ENCODE results near the gene POLR3F. TPM values are rescaled to one million over a fixed set of nuclear protein-coding genes. Genes with fewer than 3 reads are reported as not detected.
A peak's percentile ranks its signal among the peaks of the same experiment; 100 is the strongest.

Gene POLR3F
- polyA plus RNA-seq, 1 donor from 2014 or later, result 47.3 TPM

DNA sequence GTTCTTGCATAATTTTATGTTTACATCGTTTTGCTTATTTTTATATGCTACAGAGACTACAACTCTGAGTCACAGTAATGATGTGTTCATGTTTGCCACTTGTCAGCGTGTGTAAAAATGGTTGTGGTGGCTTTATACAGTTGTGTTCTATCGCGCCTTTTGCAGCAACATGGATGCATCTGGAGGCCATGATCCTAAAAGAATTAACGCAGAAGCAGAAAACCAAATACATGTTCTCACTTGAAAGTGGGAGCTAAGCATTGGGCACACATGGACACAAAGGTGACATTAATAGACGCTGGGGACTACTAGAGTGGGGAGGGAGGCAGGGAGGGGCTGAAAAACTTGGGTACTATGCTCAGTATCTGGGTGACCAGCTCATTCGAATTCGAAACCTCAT is 39.6 kb downstream of the POLR3F start:
- Histone ChIP-seq H3F3A (ENCODE audit: insufficient read depth, low read length, poor library complexity, severe bottlenecking) (no peaks in the 10 kb centered on the region), H3K27ac (ENCODE audit: low read length) (peak overlapping the region; percentile 99), H3K79me2 (replicated peaks; ENCODE audit: insufficient read depth, low read length) (peaks cover 14% of the 10 kb centered on the region), H3K4me3 (ENCODE audit: low read length) (peak overlapping the region; percentile 92), H3K9me3 (ENCODE audit: low read length) (no peaks in the 10 kb centered on the region), H4K20me1 (ENCODE audit: insufficient read depth) (no peaks in the 10 kb centered on the region), H2AFZ (ENCODE audit: low read depth, low read length) (peak overlapping the region; percentile 53), H3K9me2 (ENCODE audit: insufficient read depth, low read length) (no peaks in the 10 kb centered on the region), H3K27me3 (ENCODE audit: insufficient read depth, low read depth, low read length) (no peaks in the 10 kb centered on the region), H3K4me2 (ENCODE audit: low read length) (peak overlapping the region; percentile 74), H3K36me3 (ENCODE audit: insufficient read depth, low read length) (no peaks in the 10 kb centered on the region), H3K9ac (ENCODE audit: low read length) (peak overlapping the region; percentile 95)
- TF ChIP-seq, protein P1, sequence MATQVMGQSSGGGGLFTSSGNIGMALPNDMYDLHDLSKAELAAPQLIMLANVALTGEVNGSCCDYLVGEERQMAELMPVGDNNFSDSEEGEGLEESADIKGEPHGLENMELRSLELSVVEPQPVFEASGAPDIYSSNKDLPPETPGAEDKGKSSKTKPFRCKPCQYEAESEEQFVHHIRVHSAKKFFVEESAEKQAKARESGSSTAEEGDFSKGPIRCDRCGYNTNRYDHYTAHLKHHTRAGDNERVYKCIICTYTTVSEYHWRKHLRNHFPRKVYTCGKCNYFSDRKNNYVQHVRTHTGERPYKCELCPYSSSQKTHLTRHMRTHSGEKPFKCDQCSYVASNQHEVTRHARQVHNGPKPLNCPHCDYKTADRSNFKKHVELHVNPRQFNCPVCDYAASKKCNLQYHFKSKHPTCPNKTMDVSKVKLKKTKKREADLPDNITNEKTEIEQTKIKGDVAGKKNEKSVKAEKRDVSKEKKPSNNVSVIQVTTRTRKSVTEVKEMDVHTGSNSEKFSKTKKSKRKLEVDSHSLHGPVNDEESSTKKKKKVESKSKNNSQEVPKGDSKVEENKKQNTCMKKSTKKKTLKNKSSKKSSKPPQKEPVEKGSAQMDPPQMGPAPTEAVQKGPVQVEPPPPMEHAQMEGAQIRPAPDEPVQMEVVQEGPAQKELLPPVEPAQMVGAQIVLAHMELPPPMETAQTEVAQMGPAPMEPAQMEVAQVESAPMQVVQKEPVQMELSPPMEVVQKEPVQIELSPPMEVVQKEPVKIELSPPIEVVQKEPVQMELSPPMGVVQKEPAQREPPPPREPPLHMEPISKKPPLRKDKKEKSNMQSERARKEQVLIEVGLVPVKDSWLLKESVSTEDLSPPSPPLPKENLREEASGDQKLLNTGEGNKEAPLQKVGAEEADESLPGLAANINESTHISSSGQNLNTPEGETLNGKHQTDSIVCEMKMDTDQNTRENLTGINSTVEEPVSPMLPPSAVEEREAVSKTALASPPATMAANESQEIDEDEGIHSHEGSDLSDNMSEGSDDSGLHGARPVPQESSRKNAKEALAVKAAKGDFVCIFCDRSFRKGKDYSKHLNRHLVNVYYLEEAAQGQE (IDR thresholded peaks at IDR 0.05; ENCODE audit: borderline replicate concordance), result no peak
- TF ChIP-seq MXI1 (conservative IDR thresholded peaks at IDR 0.05; ENCODE audit: poor library complexity, severe bottlenecking) (no peak), TAF1 (IDR thresholded peaks at IDR 0.05; ENCODE audit: low read depth) (no peak), RAD21 (conservative IDR thresholded peaks at IDR 0.05) (no peak), EZH2 (IDR thresholded peaks at IDR 0.05; ENCODE audit: borderline replicate concordance, insufficient read depth, low read length, poor library complexity, severe bottlenecking) (no peak), POLR2AphosphoS5 (IDR thresholded peaks at IDR 0.05) (no peak), SMC3 (conservative IDR thresholded peaks at IDR 0.05; ENCODE audit: poor library complexity) (no peak), EP300 (conservative IDR thresholded peaks at IDR 0.05; ENCODE audit: poor library complexity, severe bottlenecking) (no peak)
- TF ChIP-seq, protein P2, sequence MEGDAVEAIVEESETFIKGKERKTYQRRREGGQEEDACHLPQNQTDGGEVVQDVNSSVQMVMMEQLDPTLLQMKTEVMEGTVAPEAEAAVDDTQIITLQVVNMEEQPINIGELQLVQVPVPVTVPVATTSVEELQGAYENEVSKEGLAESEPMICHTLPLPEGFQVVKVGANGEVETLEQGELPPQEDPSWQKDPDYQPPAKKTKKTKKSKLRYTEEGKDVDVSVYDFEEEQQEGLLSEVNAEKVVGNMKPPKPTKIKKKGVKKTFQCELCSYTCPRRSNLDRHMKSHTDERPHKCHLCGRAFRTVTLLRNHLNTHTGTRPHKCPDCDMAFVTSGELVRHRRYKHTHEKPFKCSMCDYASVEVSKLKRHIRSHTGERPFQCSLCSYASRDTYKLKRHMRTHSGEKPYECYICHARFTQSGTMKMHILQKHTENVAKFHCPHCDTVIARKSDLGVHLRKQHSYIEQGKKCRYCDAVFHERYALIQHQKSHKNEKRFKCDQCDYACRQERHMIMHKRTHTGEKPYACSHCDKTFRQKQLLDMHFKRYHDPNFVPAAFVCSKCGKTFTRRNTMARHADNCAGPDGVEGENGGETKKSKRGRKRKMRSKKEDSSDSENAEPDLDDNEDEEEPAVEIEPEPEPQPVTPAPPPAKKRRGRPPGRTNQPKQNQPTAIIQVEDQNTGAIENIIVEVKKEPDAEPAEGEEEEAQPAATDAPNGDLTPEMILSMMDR (IDR thresholded peaks at IDR 0.05; ENCODE audit: poor library complexity, severe bottlenecking), result no peak

DNA sequence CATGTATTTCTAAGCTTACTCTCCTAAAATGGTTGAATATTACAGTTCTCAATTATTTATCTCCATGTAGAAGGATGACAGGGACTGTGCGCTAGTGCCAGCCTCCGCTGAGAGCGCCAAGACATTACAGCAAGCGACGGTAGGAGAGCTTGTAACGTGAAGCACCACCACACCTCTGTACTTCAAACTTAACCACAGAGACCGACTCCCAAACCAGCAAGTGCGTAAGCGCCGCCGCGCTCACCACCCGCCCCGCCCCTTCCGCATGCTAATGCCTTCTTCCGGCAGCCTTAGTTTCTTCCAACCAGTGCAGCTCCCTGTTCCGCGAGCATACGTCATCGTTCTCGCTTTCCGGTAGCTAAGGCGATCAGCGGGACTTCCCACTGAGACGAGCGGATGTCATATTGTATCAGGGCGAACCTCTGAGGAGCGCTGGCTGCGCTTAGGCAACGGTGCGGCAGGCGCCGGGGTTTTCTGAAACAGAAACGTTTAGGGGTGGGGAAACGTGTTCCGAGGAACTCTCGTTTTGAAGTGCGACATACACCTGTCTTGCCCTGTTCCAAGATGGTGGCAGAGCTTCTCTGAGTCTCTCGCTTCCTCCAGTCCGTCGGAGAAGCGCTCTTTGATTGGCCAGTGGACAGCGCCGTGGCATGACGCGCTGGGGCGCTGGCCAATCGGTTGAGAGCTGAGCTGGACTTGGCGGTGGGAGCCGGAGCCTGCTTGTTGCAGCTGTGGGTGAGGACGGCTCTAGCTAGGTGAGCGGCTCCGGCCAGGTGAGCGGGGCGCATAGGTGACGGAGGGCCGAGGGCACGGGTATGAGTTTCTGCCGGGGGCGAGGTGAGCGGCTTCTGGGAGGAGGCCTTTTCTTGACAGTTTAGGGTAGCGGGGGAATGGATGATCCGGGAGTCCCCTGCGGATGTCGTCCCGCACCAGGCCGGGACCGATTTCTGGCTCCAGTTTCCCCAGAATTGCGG is 40.3 kb downstream of the POLR3F start, which contains the start of gene SEC23B:
TSS of gene SEC23B (plus strand) at position 723 of the 974 bp plus-strand sequence. CDS start 2,896 bp downstream, outside the sequence.
- Histone ChIP-seq H4K20me1 (ENCODE audit: insufficient read depth) (no peaks in the 10 kb centered on the region), H3K9me2 (ENCODE audit: insufficient read depth, low read length) (no peaks in the 10 kb centered on the region), H3F3A (ENCODE audit: insufficient read depth, low read length, poor library complexity, severe bottlenecking) (no peaks in the 10 kb centered on the region), H2AFZ (ENCODE audit: low read depth, low read length) (peak within 1 kb of the TSS; percentile 62), H3K4me2 (ENCODE audit: low read length) (peak within 1 kb of the TSS; percentile 100), H3K27ac (ENCODE audit: low read length) (peak within 1 kb of the TSS; percentile 99), H3K27me3 (ENCODE audit: insufficient read depth, low read depth, low read length) (no peaks in the 10 kb centered on the region), H3K36me3 (ENCODE audit: insufficient read depth, low read length) (no peaks in the 10 kb centered on the region), H3K79me2 (replicated peaks; ENCODE audit: insufficient read depth, low read length) (peaks cover 14% of the 10 kb centered on the region), H3K9me3 (ENCODE audit: low read length) (no peaks in the 10 kb centered on the region), H3K9ac (ENCODE audit: low read length) (peak within 1 kb of the TSS; percentile 95), H3K4me3 (ENCODE audit: low read length) (peak within 1 kb of the TSS; percentile 92)
- TF ChIP-seq, protein P1 (IDR thresholded peaks at IDR 0.05; ENCODE audit: borderline replicate concordance), result peak; percentile 88
- TF ChIP-seq TAF1 (IDR thresholded peaks at IDR 0.05; ENCODE audit: low read depth) (peak; percentile 90), RAD21 (conservative IDR thresholded peaks at IDR 0.05) (peak; percentile 30), POLR2AphosphoS5 (IDR thresholded peaks at IDR 0.05) (peak; percentile 84), MXI1 (conservative IDR thresholded peaks at IDR 0.05; ENCODE audit: poor library complexity, severe bottlenecking) (peak; percentile 87), EZH2 (IDR thresholded peaks at IDR 0.05; ENCODE audit: borderline replicate concordance, insufficient read depth, low read length, poor library complexity, severe bottlenecking) (no peak), EP300 (conservative IDR thresholded peaks at IDR 0.05; ENCODE audit: poor library complexity, severe bottlenecking) (peak; percentile 88), SMC3 (conservative IDR thresholded peaks at IDR 0.05; ENCODE audit: poor library complexity) (peak; percentile 34)
- TF ChIP-seq, protein P2 (IDR thresholded peaks at IDR 0.05; ENCODE audit: poor library complexity, severe bottlenecking), result no peak

All from neural cell (in vitro differentiated cells).